Measurements from ENCODE around the gene SYCP1.

DNA sequence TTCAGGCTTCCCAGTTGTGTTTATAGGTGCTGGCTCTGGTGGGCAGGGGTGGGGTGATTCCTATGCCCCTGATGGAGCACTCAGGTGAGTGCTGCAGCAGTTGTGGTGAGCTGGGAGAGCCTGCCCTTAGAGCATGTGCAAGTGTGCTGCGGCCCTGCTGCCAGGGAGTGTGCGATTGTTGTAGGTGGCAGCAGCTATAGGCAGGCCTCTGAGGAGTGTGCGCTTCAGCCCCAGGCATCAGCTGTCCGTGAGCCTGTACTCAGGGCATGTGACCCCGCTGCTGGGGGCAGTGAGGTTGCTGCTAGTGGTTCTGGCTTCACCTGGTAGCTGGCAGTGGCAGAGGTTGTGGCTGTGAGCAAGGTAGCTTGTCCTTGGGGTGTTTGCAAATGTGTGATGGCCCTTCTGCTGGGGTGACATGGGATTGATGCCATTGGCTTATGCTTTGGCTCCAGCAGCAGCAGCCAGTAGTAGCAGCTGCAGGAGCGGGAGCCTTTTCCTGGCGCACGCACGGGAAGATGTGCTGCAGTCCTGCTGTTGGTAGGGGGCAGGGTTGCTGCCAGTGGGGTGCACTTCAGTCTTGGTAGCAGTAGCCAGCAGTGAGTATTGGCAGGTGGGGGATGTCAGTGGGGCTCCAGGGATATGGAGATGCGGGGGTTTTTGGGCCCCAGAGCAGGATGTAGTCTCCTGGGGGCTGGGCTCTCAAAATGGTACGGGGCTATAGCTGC is 37.7 kb downstream of the SYCP1 start:
- TF ChIP-seq POLR2A (IDR thresholded peaks at IDR 0.05; ENCODE audit: control extremely low read depth in 1 of 2, low read depth in 2 of 2, low read length in 2 of 2) (no peak), POLR2AphosphoS5 (IDR thresholded peaks at IDR 0.05; ENCODE audit: low read depth, low read length) (no peak), SP4 (IDR thresholded peaks at IDR 0.05; ENCODE audit: low read length) (no peak), YY1 (IDR thresholded peaks at IDR 0.05; ENCODE audit: low read depth, low read length) (no peak), HDAC6 (IDR thresholded peaks at IDR 0.05; ENCODE audit: low read depth, low read length) (no peak), EZH2 (IDR thresholded peaks at IDR 0.05; ENCODE audit: low read depth, low read length, severe bottlenecking) (no peak)
